ENCODE data around the gene COBL.

DNA sequence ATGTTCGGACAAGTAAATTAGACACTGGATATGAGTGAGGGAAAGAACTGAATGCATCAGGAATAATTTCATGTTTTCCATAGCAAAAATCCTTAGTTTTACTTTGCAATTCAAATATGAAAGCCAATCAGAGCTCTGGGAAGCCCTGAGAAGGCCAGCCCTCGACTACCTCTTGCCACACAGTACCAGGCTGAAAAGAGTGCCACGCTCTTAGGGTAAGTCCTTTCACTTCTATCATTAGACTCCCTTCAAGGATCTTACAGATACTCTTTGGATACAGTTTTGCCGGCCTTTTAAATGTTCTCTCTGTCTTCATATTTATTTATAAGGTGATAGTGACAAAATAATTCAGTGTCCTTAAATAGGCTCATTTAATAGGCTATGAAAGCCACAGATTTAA, 1.9 kb downstream of the COBL start:
- TF ChIP-seq, protein P1, sequence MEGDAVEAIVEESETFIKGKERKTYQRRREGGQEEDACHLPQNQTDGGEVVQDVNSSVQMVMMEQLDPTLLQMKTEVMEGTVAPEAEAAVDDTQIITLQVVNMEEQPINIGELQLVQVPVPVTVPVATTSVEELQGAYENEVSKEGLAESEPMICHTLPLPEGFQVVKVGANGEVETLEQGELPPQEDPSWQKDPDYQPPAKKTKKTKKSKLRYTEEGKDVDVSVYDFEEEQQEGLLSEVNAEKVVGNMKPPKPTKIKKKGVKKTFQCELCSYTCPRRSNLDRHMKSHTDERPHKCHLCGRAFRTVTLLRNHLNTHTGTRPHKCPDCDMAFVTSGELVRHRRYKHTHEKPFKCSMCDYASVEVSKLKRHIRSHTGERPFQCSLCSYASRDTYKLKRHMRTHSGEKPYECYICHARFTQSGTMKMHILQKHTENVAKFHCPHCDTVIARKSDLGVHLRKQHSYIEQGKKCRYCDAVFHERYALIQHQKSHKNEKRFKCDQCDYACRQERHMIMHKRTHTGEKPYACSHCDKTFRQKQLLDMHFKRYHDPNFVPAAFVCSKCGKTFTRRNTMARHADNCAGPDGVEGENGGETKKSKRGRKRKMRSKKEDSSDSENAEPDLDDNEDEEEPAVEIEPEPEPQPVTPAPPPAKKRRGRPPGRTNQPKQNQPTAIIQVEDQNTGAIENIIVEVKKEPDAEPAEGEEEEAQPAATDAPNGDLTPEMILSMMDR (IDR thresholded peaks at IDR 0.05) = no peak
- no peak for TF ChIP-seq POLR2A (IDR thresholded peaks at IDR 0.05)

All from right lobe of liver (tissue), 4 donors.